ENCODE data around the gene NEDD8.

- no peak for TF ChIP-seq POLR2A (IDR thresholded peaks at IDR 0.05)
- no peak for TF ChIP-seq POLR2AphosphoS5 (IDR thresholded peaks at IDR 0.05)
- no peak for TF ChIP-seq CTCF (IDR thresholded peaks at IDR 0.05)
- no peak for TF ChIP-seq EP300 (IDR thresholded peaks at IDR 0.05)
These were observed 13.1 kb downstream of the NEDD8 start for GRCh38 chr14:24219080-24219479.
